Measurements from ENCODE around the gene NEDD9.

Gene NEDD9

GRCh38 chr6:11246722-11247121 is 14.3 kb upstream of the NEDD9 start:
- TF ChIP-seq FOXM1 (IDR thresholded peaks at IDR 0.05; ENCODE audit: borderline replicate concordance, low read depth) (no peak), CREB1 (IDR thresholded peaks at IDR 0.05; ENCODE audit: low read depth) (no peak), EGR1 (IDR thresholded peaks at IDR 0.05) (no peak), TCF12 (IDR thresholded peaks at IDR 0.05; ENCODE audit: low read depth) (no peak), TAF1 (IDR thresholded peaks at IDR 0.05; ENCODE audit: low read depth) (no peak), TEAD4 (IDR thresholded peaks at IDR 0.05) (no peak), REST (IDR thresholded peaks at IDR 0.05; ENCODE audit: low read depth) (no peak), MAX (IDR thresholded peaks at IDR 0.05) (no peak), ZBTB7A (IDR thresholded peaks at IDR 0.05; ENCODE audit: low read depth) (no peak), NFIC (IDR thresholded peaks at IDR 0.05) (no peak), CEBPB (IDR thresholded peaks at IDR 0.05) (no peak), EP300 (IDR thresholded peaks at IDR 0.05; ENCODE audit: borderline replicate concordance) (no peak), RAD21 (IDR thresholded peaks at IDR 0.05; ENCODE audit: low read depth) (no peak), USF1 (IDR thresholded peaks at IDR 0.05) (no peak), YY1 (IDR thresholded peaks at IDR 0.05; ENCODE audit: low read depth) (no peak)

- TF ChIP-seq TAF1 (IDR thresholded peaks at IDR 0.05; ENCODE audit: low read depth) (no peak), REST (IDR thresholded peaks at IDR 0.05; ENCODE audit: low read depth) (no peak)
These were observed 13.2 kb upstream of the NEDD9 start for GRCh38 chr6:11245381-11246256.

GRCh38 chr6:11244387-11245126 is 12.1 kb upstream of the NEDD9 start:
- no peak for TF ChIP-seq REST (IDR thresholded peaks at IDR 0.05; ENCODE audit: low read depth)
- no peak for TF ChIP-seq YY1 (IDR thresholded peaks at IDR 0.05; ENCODE audit: low read depth)
- TF ChIP-seq CREB1 (IDR thresholded peaks at IDR 0.05; ENCODE audit: low read depth): no peak
- no peak for TF ChIP-seq EGR1 (IDR thresholded peaks at IDR 0.05)
- TF ChIP-seq RAD21 (IDR thresholded peaks at IDR 0.05; ENCODE audit: low read depth): no peak
- no peak for TF ChIP-seq TCF12 (IDR thresholded peaks at IDR 0.05; ENCODE audit: low read depth)

- TF ChIP-seq MAX (IDR thresholded peaks at IDR 0.05) (no peak), TAF1 (IDR thresholded peaks at IDR 0.05; ENCODE audit: low read depth) (no peak), REST (IDR thresholded peaks at IDR 0.05; ENCODE audit: low read depth) (no peak), EP300 (IDR thresholded peaks at IDR 0.05; ENCODE audit: borderline replicate concordance) (no peak), NFIC (IDR thresholded peaks at IDR 0.05) (no peak), FOXM1 (IDR thresholded peaks at IDR 0.05; ENCODE audit: borderline replicate concordance, low read depth) (no peak), USF1 (IDR thresholded peaks at IDR 0.05) (no peak), ZBTB7A (IDR thresholded peaks at IDR 0.05; ENCODE audit: low read depth) (no peak), YY1 (IDR thresholded peaks at IDR 0.05; ENCODE audit: low read depth) (no peak), TEAD4 (IDR thresholded peaks at IDR 0.05) (no peak), CREB1 (IDR thresholded peaks at IDR 0.05; ENCODE audit: low read depth) (no peak), CEBPB (IDR thresholded peaks at IDR 0.05) (no peak), RAD21 (IDR thresholded peaks at IDR 0.05; ENCODE audit: low read depth) (no peak)
These were observed 11.4 kb upstream of the NEDD9 start for GRCh38 chr6:11243861-11244260.

Measured in Ishikawa (cell line).